ENCODE measurements around the gene ADCY9. TPM values are rescaled to one million over a fixed set of nuclear protein-coding genes. Genes with fewer than 3 reads are reported as not detected.
"Not testable (repeated sequence)": the region's sequence is repeated elsewhere in the genome, so short reads cannot be mapped to it uniquely, and the experiment has no call there.

Gene ADCY9
- total RNA-seq, 2 donors from 2014 or later = 18.6 to 18.7 TPM

DNA sequence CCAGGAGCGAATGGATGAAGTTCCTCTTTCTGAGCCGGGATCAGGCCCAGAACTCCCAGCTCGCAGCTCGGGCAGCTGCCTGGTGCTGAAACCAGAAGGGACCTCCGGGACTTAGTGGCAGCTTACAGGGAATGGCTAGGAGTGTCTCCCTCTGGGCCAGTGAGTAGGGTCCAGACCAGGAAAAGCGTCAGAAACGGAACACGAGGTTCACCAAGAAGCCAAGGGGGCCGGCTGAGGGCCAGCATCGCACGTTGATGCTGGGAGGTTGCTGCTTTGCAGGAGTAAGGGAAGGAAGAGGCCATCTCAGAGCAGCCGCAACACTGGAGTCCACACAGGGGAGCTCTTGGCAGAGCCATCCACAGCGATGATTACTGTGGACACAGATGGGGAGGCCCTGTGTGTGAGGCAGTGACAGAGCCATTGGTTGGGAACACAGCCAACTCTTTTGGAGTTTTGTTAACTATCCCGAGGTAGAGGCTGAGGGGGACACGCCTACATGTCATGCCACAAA lies 161.8 kb downstream of the ADCY9 start:
- DNase-seq (no peak), ATAC-seq (replicated peaks in 1 of 2) (no peak)
- no peaks in the 10 kb centered on the region for H3K4me1 Mint-ChIP-seq (ENCODE audit: low read depth)
- H3K9me3 Mint-ChIP-seq = no peaks in the 10 kb centered on the region
- peaks cover 45% of the 10 kb centered on the region for H3K27me3 Mint-ChIP-seq (ENCODE audit: low read depth)
- no peak overlapping the region for H3K4me3 Mint-ChIP-seq
- no peak overlapping the region for H3K27ac Mint-ChIP-seq
- H3K36me3 Mint-ChIP-seq (ENCODE audit: insufficient read depth in 2 of 2) = no peaks in the 10 kb centered on the region

DNA sequence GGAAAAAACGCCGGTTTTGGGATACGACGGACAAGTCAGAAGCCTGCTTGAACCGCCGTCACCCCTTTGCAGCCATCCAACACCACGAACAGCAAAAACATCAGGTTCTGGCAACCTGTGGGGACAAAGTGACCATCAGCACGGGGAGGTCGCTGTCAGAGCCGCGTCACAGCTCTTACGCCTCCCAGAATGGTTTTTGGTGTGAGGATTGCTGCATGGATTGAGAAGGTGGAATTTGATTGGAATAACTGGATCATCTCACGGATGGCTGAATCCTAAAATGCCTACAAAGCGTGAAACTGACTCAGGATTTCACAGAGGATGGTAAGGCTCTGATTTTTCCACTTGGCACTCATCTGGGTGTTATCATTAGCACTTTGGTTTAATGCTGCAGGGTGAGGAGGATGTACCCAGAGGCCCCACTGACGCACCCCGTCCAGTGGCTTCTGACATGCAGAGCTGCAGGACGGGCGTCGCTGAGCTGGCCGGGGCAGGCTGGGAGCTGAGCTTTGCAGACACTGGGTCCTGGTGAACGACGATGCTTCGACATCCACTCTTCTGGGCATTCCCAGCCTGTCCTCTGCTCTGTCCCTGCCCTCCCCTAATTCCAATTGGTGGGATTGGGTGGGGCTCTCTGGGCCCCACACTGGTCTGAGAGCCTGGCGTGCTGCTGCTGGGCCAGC lies 162.4 kb downstream of the ADCY9 start:
- no peak for ATAC-seq (replicated peaks in 1 of 2)
- H3K9me3 Mint-ChIP-seq = no peaks in the 10 kb centered on the region

DNA sequence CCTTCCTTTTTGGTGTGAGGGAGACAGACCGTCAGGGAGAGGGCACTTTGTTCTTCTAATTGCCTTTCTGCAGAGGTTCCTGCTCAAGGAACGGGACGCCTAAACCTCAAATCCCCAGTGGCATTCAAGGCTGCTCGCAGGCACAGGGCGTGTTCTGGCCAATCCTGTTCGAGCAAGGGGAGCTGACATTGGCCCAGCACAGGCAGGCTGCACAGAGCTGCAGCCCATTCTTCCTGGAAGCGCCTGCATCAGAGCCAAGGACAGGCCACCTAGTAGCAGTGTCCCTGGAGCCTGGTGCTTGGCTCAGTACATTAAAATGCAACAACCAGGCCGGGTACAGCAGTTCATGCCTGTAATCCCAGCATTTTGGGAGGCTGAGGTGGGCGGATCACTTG lies 163.5 kb downstream of the ADCY9 start:
- H3K4me1 Mint-ChIP-seq (ENCODE audit: low read depth) = no peaks in the 10 kb centered on the region
- H3K9me3 Mint-ChIP-seq = no peaks in the 10 kb centered on the region
- H3K4me3 Mint-ChIP-seq = no peak overlapping the region
- DNase-seq (no peak), ATAC-seq (replicated peaks in 1 of 2) (no peak)
- no peak overlapping the region for H3K27ac Mint-ChIP-seq
- peaks cover 54% of the 10 kb centered on the region for H3K27me3 Mint-ChIP-seq (ENCODE audit: low read depth)
- H3K36me3 Mint-ChIP-seq (ENCODE audit: insufficient read depth in 2 of 2) = no peaks in the 10 kb centered on the region

More for the DNA sequence above, 162.4 kb downstream of the ADCY9 start:
- Mint-ChIP-seq H3K4me1 (ENCODE audit: low read depth) (no peaks in the 10 kb centered on the region), H3K4me3 (no peak overlapping the region), H3K27ac (no peak overlapping the region), H3K36me3 (ENCODE audit: insufficient read depth in 2 of 2) (no peaks in the 10 kb centered on the region), H3K27me3 (ENCODE audit: low read depth) (peaks cover 45% of the 10 kb centered on the region)
- no peak for DNase-seq

DNA sequence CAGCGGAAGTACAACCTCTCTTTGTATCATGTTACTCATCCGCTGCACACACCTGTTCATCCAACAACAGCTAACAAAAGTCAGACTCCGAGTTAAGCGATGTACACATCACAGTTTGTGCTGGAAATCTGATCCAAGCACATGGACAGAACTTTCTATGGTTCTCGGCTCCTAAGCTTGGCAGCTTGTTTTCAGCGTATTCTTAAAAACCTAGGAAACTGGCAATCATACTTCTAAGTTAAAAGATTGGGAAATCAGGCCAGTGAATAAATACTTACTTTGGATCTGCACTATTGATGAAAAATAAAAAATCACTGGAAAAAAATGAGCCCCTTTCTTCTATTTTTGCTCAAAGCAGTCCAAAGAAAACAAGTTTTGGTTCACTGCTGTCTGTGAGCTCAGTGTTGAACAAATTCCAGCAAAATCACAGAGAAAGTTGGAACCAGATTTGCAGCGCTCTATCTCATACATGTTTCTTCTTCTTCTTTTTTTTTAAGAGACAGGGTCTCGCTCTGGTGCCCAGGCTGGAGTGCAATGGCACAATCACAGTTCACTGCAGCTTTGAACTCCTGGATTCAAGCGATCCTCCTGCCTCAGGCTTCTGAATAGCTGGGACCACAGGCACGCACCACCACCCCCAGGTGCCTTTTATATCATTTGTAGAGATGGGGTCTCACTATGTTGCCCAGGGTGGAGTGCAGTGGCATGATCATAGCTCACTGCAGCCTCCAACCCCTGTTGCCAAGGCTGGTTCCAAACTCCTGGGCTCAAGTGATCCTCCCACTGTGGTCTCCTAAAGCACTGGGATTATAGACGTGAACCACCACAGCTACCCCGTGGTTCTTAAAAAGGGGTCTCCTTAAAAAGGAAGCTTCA lies 164.1 kb downstream of the ADCY9 start:
- no peaks in the 10 kb centered on the region for H3K4me1 Mint-ChIP-seq (ENCODE audit: low read depth)
- H3K27me3 Mint-ChIP-seq (ENCODE audit: low read depth) = peaks cover 50% of the 10 kb centered on the region
- DNase-seq = no peak
- no peaks in the 10 kb centered on the region for H3K36me3 Mint-ChIP-seq (ENCODE audit: insufficient read depth in 2 of 2)
- no peaks in the 10 kb centered on the region for H3K9me3 Mint-ChIP-seq
- no peak for ATAC-seq (replicated peaks in 1 of 2)
- no peak overlapping the region for H3K27ac Mint-ChIP-seq
- no peak overlapping the region for H3K4me3 Mint-ChIP-seq

DNA sequence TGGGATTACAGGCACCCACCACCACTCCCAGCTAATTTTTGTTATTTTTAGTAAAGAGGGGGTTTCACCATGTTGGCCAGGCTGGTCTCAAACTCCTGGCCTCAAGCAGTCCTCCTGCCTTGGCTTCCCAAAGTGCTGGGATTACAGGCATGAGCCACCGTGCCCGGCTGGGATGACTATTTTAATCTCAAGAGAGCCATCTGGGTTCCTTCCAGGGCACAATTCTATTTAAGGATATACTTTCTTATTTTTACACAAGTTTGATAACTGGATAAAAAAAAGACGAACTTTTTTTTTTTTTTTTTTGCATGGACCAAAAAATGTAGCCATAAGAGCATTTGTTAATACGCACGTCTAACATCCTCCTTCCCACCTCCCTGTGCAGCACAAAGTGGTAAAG lies 164.9 kb downstream of the ADCY9 start:
- not testable (repeated sequence) for ATAC-seq (replicated peaks in 1 of 2); H3K36me3 Mint-ChIP-seq (ENCODE audit: insufficient read depth in 2 of 2); H3K27ac Mint-ChIP-seq; H3K4me1 Mint-ChIP-seq (ENCODE audit: low read depth); DNase-seq; H3K4me3 Mint-ChIP-seq; H3K9me3 Mint-ChIP-seq
- H3K27me3 Mint-ChIP-seq (ENCODE audit: low read depth) = peaks cover 48% of the 10 kb centered on the region

DNA sequence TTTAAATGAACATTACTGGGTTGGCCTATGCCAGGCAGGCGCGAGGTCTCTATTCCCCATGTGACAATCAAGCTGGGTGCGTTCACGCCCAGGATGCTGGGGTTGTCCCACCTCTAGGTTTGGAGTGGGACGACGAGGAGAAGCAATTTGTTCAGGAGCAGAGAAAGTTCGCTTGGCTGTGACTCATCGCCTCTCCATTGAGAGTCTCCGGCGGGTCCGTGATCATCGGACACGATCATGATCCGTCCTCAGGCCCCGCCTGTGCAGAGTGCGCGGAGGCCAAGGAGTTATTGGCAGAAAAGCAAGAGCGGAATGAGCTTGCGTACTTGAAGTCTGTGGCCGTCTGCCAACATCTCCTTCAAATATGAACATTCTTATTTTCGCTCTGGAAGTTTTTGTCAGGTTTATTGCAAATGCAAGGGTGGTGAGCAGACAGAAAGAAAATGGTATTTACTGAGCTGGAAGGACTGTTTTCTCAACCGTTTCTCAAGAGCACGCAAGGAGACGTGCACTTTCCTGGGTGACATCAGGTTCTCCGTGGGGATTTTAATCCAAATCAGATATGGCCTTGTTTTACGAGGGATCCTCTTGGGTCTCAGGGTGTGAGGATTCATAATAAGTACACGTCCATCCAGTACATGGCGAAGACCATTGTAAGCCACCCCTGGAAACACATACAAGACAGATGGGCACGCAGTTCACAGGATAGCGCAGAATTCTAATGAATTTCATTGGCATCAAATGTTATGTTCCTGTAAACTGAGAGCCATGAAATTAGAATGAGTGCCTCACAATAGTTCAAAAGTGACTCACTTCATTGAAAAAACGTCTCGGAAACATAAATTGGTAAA lies 165.7 kb downstream of the ADCY9 start:
- no peak overlapping the region for H3K27ac Mint-ChIP-seq
- no peak for ATAC-seq (replicated peaks in 1 of 2)
- no peak for DNase-seq
- peaks cover 48% of the 10 kb centered on the region for H3K27me3 Mint-ChIP-seq (ENCODE audit: low read depth)
- H3K4me3 Mint-ChIP-seq = no peak overlapping the region
- no peaks in the 10 kb centered on the region for H3K9me3 Mint-ChIP-seq
- H3K4me1 Mint-ChIP-seq (ENCODE audit: low read depth) = no peaks in the 10 kb centered on the region
- H3K36me3 Mint-ChIP-seq (ENCODE audit: insufficient read depth in 2 of 2) = no peaks in the 10 kb centered on the region

DNA sequence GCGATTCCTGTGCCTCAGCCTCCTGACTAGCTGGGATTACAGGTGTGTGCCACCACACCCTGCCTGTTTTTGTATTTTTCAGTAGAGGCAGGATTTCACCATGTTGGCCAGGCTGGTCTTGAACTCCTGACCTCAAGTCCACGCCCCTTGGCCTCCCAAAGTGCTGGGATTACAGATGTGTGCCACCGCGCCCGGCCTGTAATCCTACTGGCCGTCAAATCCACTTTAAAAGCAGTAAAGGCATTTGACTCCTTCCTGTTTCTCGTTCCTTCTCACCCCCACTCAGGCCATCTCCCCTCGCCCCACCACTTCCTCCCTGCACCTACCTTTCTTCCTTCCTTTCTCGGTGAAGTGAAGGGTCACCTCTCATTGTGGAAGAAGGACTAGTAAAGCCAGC lies 166.3 kb downstream of the ADCY9 start:
- H3K4me3 Mint-ChIP-seq = no peak overlapping the region
- H3K27ac Mint-ChIP-seq = no peak overlapping the region
- DNase-seq (no peak), ATAC-seq (replicated peaks in 1 of 2) (no peak)
- no peaks in the 10 kb centered on the region for H3K36me3 Mint-ChIP-seq (ENCODE audit: insufficient read depth in 2 of 2)
- H3K4me1 Mint-ChIP-seq (ENCODE audit: low read depth) = no peaks in the 10 kb centered on the region
- H3K27me3 Mint-ChIP-seq (ENCODE audit: low read depth) = peaks cover 44% of the 10 kb centered on the region
- no peaks in the 10 kb centered on the region for H3K9me3 Mint-ChIP-seq

DNA sequence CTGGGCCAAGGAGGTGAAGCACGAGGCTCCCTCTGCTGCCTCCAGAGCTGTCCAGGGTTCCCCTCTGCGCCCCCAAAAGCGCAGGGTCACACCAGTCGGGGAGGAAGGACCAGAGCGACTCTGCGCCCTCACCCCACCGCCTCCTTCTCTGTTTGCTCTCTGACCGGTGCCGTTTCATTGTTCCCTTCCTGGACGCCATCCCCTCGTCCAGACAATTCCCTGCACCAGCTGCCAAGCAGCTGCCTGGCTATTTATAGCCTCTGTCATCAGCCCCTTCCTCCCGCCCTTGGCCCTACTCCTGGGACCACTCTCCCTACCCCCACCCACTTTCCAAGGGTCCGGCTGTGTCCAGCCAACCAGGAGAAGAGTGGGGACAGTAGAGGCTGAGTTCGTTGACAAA lies 167.0 kb downstream of the ADCY9 start:
- no peak for ATAC-seq (replicated peaks in 1 of 2)
- H3K36me3 Mint-ChIP-seq (ENCODE audit: insufficient read depth in 2 of 2) = no peaks in the 10 kb centered on the region
- H3K4me1 Mint-ChIP-seq (ENCODE audit: low read depth) = no peaks in the 10 kb centered on the region
- no peaks in the 10 kb centered on the region for H3K9me3 Mint-ChIP-seq
- H3K4me3 Mint-ChIP-seq = no peak overlapping the region
- no peak overlapping the region for H3K27ac Mint-ChIP-seq
- no peak for DNase-seq
- H3K27me3 Mint-ChIP-seq (ENCODE audit: low read depth) = peaks cover 38% of the 10 kb centered on the region

DNA sequence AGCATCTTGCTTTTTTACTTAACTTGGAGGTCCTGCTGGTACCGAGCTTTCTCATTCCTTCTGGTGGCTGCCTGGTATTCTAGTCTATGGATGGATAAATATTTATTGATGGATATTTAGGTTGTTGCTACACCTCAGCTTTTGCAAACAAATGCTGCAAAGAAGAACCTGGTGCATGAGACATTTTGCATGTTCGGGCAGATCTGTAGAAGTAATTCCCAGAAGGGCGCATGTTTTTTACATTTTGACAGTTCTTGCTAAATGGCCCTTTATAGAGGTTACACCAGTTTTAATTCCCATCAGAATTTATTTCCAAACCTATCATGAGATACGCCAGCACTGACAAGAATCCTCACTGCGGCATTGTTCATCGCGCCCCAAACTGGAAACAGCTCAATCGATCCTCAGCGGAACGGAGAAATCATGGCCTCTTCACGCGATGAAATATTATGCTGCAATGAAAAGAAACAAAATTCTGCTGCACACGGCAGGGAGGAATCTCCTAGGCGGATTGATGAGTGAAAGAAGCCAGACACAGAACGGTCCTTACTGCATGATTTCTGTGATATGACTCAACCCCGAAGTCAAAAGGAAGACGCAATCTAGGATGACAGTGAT lies 167.8 kb downstream of the ADCY9 start:
- DNase-seq (no peak), ATAC-seq (replicated peaks in 1 of 2) (no peak)
- no peaks in the 10 kb centered on the region for H3K36me3 Mint-ChIP-seq (ENCODE audit: insufficient read depth in 2 of 2)
- no peaks in the 10 kb centered on the region for H3K4me1 Mint-ChIP-seq (ENCODE audit: low read depth)
- no peak overlapping the region for H3K27ac Mint-ChIP-seq
- no peaks in the 10 kb centered on the region for H3K9me3 Mint-ChIP-seq
- H3K4me3 Mint-ChIP-seq = no peak overlapping the region
- peaks cover 30% of the 10 kb centered on the region for H3K27me3 Mint-ChIP-seq (ENCODE audit: low read depth)

DNA sequence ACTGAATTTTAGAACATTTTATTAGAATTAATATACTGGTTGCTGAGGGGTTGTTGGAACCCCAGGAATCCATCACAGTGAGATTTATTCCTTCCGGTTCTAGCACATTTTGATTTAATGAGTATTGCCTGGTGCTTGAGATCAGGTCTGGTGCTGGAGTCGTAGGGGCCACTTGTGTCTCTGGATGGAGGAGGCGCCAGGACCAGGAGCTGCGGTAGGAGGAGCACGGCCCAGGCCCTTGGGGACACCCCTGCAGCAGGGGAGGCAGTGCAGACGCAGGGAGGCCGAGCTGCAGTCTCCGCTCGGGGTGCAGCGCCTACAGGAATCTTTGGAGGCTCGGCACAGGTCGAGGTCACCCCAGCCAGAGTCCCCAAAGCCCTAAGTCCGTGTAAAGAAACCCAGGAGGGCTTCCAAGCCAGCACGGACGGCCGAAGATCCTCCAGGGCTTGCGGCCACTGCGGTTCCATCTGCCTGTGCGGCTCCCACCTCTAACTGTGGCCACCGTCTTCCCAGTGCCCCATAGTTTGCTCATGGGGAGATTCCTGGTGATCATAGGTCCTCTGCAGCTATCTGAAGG lies 169.6 kb downstream of the ADCY9 start:
- Mint-ChIP-seq H3K4me3 (no peak overlapping the region), H3K36me3 (ENCODE audit: insufficient read depth in 2 of 2) (peaks cover 0 to 1% of the 10 kb centered on the region in 2 donors), H3K9me3 (peaks cover 2 to 3% of the 10 kb centered on the region in 2 donors), H3K4me1 (ENCODE audit: low read depth) (no peaks in the 10 kb centered on the region), H3K27me3 (ENCODE audit: low read depth) (peaks cover 20% of the 10 kb centered on the region), H3K27ac (no peak overlapping the region)
- ATAC-seq (replicated peaks in 1 of 2) = no peak
- DNase-seq = no peak

DNA sequence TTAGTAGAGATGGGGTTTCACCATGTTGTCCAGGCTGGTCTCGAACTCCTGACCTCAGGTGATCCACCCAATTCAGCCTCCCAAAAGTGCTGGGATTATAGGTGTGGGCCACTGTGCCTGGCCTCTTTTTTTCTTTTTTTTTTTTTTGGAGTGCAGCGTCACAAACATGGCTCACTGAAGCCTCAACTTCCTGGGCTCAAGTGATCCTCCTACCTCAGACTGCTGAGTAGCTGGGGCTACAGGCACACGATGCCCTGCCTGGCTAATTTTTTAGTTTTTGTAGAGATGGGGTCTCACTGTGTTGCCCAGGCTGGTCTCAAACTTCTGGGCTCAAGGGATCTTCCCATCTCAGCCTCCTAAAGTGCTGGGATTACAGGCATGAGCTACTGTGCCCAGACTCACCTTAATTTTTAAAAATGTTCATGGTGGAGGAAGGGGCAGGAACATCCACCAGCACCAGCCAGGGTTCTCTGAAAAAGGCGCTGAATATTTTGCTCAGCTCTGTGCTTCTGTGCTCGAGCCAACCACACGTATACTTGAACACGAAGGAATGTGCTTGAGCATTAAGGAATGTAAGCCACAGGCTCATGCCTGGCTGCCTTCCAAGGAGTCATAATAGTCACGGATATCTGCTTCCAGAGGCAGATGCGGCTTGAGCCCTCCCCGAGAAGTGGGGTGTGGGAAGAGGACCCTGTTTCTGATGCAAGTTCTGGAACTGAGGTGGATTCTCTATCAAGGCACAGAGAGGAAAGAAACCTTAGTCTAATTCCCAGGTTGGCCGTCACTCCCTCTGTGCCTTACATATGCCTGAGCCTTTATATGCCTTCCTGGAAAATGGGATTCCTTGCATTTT lies 170.3 kb downstream of the ADCY9 start:
- Mint-ChIP-seq H3K27ac (no peak overlapping the region), H3K4me3 (no peak overlapping the region), H3K9me3 (peaks cover 2 to 3% of the 10 kb centered on the region in 2 donors), H3K4me1 (ENCODE audit: low read depth) (no peaks in the 10 kb centered on the region), H3K27me3 (ENCODE audit: low read depth) (peaks cover 17% of the 10 kb centered on the region), H3K36me3 (ENCODE audit: insufficient read depth in 2 of 2) (peaks cover 0 to 1% of the 10 kb centered on the region in 2 donors)
- ATAC-seq (replicated peaks in 1 of 2) = no peak
- DNase-seq = no peak

DNA sequence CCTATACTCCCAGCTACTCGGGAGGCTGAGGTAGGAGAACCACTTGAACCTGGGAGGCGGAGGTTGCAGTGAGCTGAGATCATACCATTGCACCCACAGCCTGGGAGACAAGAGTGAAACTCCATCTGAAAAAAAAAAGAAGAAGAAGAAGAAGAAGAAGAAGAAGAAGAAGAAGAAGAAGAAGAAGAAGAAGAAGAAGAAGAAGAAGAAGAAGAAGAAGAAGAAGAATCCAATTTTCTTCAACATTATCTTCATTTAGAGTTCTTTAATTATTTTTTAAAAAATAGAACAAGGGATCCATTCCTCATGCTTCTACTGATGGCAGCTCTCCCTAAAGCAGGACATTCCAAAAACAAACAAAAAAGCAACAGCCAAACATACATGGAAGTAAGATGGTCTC lies 171.8 kb downstream of the ADCY9 start:
- not testable (repeated sequence) for ATAC-seq (replicated peaks in 1 of 2); H3K27me3 Mint-ChIP-seq (ENCODE audit: low read depth); H3K9me3 Mint-ChIP-seq; H3K27ac Mint-ChIP-seq; DNase-seq; H3K36me3 Mint-ChIP-seq (ENCODE audit: insufficient read depth in 2 of 2); H3K4me3 Mint-ChIP-seq; H3K4me1 Mint-ChIP-seq (ENCODE audit: low read depth)

Measured in activated T-cell treated with anti-CD3 and anti-CD28 coated beads, Interleukin-2, amount 50 U/mL, for 72 hours (primary cell).